NCI-H2107 (cell line): ENCODE data around the gene COPE.
"Not testable (repeated sequence)": the region's sequence is repeated elsewhere in the genome, so short reads cannot be mapped to it uniquely, and the experiment has no call there.

Experiments used
- DNase-seq: peaks from one replicate; lab custom pipeline; 2025; lab: John Stamatoyannopoulos, UW

The COPE gene

DNA sequence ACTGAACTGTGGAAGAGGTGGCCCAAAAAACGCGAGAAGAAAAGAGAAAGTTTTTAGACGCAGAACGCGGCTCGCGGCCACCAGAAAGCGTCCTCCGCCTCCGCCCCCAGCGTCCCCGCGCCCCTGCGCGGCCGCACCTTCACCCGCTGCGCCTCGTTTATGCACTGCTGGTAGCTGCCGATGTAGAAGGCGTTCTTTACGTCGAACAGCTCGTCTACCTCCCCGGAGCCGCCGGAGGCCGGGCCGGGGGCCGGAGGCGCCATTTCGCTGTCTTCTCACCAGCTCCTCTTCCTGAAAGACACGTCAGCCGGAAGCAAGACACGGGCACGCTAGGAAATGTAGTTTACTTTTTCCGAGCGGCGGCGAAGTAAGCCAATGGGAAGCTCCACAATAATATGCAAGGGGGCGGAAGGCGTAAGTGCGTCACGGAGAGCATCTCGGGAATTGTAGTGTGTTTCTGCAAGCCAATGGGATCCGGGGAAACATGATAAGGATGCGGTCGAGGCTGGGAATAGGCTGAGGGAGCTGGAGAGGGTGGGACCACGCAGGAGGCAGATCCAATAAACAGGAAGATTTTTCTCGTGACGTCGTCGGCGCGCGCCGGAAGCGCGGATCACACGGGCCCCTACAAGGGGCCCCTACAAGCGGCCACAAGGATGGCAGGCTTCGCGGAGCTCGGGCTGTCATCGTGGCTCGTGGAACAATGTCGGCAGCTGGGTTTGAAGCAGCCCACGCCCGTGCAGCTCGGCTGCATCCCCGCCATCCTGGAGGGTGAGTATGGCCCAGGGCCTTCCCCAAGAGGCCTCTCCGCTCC is at the start of gene COPE, which contains the start of gene DDX49:
Gene COPE, minus strand, starts transcription at position 302 of the 814 bp plus-strand sequence. Its CDS starts 39 bp downstream, at position 263.
Gene DDX49, plus strand, starts transcription at position 630 of the 814 bp plus-strand sequence. Its CDS starts 27 bp downstream, at position 657.
- peak; percentile 96 for DNase-seq

DNA sequence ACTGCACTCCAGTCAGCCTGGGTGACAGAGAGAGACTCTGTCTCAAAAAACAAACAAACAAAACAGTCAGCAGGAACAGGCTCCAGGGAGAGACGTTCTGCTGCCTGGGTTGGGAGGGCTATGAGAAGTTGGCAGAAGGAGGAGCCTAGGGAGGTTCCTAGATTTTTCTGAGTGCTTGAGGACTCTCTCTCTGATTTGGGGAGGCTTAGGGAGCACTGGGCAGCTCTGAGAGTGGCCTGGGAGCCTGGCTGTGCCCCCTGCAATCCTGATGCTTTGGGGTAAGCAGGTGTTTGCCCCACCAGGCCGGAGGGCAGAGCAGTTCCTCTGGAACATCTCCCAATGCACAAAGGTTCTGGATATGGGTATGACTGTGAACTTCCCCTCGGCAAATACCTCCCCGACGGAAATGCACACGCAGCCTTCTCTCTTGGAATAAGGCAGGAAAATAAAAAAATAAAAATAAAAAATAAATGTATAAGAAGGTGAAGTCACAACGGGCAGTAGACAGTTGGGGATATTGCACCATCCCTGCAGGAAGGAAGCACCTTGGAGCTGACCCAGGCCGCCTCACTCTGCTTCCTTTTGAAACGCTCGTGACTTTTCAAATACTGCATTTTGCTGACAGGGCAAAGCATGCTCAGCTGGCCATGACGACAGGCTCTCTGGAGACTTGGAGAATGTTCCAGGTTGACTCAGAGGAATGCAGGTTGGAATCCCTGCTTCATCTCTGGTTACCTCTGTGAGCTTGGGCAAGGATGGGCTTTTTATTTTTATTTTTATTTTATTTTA is 48.4 kb upstream of the COPE start:
- DNase-seq, result no peak

DNA sequence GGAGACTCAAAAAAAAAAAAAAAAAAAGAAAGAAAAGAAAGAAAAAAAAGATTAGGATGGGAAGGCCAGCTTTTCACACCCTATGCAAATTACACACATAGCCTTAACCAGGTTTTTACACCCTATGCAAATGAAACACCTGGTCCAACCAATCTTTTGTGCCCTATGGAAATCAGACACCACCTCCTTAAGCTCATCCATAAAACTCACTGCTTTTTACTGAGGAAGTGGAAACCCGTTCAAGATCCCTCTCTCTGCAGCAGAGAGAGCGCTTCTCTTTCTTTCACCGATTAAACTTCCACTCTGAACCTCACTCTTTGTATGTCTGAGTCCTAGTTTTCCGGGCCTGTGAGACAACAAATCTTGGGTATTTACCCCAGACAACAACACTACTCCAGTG is 47.1 kb upstream of the COPE start:
- DNase-seq, result no peak

DNA sequence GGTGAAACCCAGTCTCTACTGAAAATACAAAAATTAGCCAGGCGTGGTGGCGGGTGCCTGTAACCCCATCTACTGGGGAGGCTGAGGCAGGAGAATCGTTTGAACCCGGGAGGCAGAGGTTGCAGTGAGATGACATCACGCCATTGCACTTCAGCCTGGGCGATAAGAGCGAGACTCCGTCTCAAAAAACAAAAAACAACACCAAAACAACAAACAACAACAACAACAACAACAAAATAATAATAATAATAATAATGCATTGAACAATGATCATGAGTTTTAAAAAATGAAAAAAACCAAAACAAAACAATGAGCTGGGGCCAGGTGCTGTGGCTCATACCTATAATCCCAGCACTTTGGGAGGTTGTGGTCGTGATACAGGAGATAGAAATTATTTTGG is 44.9 kb upstream of the COPE start:
- no peak for DNase-seq

DNA sequence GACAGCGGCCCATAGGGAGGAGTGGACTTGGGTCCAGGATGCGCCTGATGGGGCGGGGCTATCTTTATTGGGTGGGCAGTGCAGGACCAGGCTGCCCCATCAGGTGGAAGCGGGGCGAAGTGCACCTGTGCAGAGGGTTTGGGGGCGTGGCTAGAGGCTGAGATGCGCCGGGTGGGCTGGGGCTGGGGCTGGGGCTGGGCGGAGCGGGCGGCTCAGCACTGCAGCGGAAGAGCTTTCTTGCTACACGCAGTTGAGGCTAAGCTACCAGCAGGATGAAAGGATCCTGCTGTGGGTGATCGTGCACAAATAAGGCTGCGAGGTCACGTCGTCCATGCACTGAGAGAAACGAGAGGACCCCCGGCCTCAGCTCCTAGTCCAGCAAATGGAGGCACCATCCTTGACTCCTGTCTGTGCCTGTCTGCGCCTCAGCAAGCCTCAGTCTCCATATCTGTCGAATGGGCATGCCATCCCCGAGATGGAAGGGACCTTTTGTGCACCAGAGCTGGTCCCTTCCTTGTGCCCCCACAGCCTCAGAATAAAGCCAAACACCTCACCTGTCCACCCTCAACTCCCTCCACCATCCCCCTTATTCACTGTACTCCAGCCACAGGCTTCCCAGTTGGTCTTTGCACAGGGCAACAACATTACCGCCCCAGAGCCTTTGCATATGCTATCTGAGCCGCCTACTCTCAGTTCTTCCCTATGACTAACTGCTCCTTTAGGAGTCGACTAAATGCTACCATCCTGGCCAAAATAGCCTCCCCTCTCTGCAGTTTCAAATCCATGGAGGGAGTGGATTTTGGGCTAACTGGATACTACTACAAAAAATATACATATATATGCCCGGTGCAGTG is 42.8 kb upstream of the COPE start:
- DNase-seq, result no peak

DNA sequence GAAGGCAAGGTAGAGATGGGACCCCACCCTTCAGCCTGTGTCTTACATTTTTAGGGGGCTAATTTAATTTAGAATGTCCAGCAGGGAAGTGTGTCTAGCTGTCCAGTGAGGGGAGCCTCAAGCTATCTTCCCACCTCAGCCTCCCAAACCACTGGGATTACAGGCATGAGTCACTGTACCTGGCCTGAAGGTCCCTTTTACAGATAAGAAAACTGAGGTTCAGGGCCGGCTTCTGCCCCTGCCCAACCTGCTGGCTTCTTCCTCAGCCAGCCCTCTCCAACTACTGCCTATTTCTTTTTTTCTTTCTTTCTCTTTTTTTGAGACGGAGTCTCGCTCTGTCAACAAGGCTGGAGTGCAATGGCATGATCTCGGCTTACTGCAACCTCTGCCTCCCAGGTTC is 41.2 kb upstream of the COPE start:
- DNase-seq, result no peak

DNA sequence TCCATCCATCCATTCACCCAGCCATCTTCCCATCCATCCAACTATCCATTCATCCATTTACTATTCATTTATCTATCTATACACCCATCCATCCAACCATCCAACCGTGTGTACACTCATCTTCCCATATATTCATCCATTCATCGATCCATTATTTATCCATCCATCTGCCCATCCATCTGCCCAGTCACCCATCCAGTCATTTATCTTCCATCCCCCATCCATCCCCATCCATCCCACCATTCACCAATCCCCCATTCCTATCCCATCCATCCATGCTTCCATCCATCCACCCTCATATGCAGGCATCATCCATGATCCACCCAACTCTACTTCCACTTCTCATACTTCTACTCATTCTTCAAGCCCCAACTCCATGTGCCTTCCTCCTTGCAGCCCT is 35.9 kb upstream of the COPE start:
- no peak for DNase-seq

DNA sequence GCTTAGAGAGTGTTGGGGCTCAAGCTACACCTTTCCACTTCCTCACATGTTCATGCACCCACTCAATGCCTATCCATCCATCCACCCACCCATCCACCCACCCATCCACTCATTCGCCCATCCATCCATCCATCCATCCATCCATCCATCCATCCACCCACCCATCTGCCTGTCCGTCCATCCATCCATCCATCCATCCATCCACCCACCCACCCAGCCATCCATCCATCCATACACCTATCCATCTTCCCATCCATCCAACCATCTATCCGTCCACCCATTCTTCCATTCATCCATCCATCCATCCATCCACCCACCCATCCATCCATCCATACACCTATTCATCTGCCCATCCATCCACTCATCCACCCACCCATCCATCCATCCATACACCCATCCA is 34.9 kb upstream of the COPE start:
- DNase-seq, result no peak

DNA sequence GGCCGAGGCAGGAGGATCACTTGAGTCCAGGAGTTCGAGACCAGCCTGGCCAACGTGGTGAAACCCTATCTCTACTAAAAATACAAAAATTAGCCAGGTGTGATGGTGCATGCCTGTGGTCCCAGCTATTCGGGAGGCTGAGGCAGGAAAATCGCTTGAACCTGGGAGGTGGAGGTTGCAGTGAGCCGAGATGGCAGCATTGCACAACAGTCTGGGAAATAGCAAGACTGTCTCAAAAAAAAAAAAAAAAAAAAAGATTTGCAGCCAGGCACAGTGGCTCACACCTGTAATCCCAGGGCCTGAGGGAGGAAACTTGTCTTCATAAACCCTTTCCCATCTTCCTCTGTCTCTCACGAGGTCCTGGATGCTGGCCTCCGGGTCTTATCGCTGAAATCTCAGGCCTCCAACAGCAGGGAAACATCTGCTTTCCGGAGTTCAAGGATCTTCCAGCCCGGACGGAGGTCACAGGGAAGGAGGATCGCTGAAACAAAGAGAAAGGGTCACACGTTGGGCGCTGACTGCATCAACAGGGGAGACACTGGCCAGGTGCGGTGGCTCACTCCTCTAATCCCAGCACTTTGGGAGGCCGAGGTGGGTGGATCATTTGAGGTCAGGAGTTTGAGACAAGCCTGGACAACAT is 33.3 kb upstream of the COPE start:
- not testable (repeated sequence) for DNase-seq

DNA sequence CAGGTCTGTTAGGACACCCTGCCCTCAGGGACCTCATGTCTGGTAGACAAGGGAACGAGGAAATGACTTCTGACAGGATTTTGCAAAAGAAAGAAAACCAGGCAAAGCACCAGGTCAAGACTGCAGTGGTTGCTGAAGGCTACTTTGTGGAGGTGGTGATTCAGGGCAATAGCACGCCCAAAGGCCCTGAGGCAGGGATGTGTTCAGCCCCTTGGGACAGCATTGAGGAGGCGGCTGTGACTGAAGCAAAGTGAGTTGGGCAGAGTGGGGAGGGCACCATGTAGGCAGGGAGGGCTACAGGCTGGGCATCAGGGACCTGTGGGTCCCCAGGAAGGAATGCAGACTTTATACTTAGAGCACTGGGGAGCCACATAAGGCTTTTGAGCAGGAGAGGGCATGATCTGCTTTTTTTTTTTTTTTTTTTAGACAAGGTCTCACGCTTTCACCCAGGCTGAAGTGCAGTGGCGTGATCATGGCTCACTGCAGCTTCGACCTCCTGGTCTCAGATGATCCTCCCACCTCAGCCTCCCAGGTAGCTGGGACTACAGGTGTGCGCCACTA is 32.6 kb upstream of the COPE start:
- no peak for DNase-seq

DNA sequence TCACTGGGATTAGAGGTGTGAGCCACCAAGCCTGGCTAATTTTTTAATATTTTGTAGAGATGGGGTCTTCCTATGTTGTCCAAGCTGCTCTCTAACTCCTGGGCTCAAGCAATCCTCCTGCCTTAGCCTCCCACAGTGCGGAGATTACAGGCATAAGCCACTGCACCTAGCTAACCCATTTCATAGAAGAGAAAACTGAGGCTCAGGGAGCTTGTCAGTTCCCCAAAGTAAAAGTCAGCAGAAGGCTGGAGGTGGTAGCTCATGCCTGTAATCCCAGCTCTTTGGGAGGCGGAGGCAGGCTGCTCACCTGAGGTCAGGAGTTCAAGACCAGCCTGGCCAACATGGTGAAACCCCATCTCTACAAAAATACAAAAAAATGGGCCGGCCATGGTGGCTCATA is 30.7 kb upstream of the COPE start:
- DNase-seq, result no peak

DNA sequence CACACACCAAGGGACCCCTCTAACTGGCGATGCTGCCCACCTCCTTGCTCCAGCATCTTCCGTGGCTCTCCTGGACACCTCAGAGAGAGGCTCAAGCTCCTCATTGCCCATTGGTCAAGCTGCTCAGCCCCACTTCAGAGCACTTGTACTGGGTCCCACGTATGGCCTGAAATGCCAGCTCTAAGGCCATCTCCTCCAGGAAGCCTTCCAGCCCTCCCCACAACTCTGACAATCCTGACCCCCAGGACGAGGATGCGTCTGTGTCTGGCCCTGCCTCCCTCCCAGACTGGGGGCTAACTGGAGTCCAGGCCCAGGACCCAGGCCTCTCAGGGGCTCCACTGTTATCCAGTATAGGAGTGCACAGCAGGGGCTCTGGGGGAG is 29.8 kb upstream of the COPE start:
- DNase-seq, result no peak

DNA sequence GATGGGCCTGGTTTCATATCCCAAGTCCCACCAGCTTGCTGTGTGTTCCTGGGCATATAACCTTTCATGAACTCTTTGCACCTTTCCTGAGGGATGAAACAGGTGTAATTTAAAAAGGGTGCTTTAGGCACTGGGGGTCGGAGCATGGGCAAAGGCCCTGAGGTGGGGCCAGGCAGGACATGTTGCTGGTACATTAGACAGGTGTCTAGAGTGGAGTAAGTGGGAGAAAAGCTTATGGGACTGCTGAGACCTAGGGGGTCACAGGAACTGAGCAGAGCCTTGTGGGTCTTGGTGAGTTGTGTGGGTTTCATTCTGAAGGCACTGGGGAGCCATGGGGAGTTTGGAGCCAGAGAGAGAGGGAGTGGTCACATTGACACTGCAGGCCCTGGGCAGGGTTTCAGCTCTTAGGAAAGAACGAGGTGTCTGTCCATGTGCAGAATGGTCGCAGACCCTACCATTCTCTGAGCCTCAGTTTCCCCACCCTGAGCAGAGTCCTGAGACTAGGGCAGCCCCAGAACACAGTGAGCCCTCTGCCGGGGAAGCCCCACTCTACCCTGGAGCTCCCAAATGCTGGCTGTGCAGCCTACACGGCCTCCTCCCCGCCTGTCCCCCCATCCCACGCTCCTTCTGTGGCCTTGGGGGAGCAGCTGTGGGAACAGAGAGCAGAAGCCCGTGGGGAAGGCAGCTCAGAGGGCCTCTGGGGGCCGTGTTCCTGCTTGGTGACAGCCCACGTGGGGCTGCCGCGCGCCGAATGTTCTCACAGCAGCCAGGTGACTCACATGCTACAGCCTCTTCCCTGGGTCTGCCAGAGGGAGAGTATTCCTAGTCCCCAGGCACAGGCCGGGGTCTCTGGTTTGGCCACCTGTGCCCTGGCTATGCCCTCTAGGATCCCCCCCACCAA is 29.1 kb upstream of the COPE start:
- DNase-seq, result no peak

DNA sequence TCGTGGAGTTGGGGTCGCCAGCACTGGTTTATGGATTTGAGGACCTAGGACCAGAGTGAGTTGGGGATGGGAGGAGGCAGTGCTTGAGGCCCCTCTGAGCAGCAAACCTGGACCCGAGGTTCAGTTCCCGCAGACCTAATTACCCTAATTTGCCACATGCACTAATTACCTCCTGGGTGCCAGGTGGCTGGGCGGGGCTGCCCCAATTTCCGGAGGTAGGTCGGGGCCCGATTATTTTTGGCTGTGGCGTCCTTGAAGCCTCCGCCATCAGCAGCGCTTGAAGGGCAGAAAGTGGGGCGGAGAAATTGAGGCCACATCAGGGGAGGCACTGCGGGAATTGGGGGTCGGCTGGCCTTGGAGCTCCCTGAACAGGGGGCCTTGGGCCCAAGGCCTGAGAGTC is 27.7 kb upstream of the COPE start:
- DNase-seq, result no peak

DNA sequence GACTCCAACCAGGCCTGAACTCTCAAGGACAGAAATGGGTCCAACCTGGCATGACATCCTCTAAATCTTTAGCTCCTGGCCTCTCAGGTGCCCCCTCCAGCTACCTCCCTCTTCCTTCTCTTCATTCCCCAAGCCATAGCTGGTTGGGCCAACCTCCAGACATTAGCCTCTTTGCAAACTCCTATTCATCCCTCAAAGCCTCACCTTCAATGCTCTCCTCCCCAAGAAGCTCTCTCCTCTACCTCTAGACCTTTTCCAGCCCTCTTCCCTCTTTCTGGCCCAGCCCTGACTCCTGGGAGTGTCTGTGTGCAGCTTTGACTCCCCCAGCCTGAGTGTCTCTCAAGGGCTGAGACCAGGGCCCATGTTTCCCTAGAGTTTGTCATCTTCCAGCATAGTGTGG is 27.1 kb upstream of the COPE start:
- DNase-seq, result no peak

DNA sequence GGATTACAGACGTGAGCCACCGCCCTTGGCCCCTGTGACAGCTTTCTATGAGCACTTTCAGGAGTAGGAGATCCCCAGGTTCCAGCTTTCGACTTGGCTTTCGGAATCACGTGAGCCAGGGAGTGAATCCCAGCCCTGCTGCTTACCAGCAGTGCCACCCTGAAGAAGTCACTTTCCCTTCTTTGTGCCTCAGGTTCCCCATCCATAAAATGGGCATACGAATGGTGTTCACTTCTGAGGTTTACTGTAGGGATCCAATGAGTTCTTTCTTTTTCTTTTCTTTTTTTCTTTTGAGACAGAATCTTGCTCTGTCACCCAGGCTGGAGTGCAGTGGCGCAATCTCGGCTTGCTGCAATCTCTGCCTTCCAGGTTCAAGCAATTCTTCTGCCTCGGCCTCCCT is 26.1 kb upstream of the COPE start:
- DNase-seq, result no peak

DNA sequence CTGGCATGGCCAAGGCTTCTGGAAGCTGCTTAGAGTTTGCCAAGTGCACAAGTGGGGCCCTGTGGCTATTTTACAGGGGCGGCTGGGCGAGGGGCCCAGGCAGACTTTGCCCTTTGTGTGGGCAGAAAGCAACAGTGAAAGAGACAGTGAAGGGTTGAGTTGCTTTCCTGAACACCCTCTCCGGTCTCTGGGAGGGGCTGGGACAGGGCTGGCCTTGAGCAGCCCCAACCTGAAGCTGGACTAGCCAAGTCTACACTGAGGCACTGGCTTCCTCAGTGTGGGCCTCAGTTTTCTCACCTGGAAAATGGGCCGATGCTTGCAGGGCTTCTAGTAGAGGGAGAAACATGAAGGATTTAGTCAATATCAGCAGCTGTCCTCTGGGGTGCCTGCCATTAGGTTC is 24.3 kb upstream of the COPE start:
- no peak for DNase-seq

DNA sequence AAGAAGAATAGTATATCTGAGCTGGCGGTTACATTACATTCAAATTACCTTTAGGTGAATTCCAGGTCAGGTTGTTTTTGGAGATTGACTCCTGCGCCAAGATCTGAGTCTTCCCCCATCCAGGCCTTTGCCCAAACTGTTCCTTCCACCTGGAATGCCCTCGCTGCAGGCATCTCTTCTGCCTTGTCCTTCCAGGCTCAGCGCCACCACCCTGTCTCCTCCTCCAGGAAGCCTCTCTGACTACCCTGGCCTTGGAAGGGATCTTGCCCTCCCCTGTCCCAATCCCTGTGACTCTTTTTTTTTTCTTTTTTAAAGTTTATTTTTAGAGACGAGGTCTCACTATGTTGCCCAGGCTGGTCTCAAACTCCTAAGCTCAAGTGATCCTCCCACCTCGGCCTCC is 23.5 kb upstream of the COPE start:
- no peak for DNase-seq

DNA sequence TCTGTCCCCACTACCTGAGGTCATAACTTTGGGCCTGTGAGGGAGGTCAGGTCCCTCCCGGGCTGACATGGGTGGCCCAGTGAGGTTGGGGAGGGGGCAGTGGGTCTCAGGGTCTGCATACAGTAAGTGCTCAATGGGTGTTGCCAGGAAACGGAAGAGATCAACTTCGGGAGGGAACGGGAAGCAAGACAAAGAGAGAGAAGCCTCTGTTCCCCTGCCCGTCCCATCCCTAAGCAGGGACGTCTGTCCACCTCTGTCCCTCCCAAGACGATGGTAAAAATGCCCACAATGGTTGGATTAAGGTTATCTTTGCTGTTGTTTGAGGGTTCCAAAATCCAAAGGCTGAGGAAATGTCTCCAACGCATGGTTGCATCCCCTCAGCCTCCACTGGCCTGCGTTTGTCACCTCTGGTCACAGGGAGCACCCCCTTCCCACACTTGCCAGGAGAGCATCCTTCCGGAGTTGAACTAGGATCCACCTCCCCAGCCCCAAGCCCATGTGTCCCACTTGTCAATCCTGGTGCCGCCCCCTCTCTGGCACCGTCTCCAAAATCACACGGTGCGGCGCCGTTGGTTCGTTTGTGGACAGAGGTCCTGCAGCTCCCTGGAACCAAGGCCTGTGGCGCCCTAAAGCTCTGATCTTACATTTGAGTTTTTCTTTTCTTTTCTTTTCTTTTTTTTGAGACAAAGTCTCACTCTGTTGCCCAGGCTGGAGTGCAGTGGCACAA is 22.6 kb upstream of the COPE start:
- DNase-seq, result no peak
